ENCODE results near the gene MSANTD2.

Gene MSANTD2

GRCh38 chr11:124727474-124727873, 72.7 kb downstream of the MSANTD2 start:
- Histone ChIP-seq H3K9ac (ENCODE audit: low read length) (no peak overlapping the region), H3K36me3 (ENCODE audit: insufficient read depth, low read length) (no peaks in the 10 kb centered on the region), H3K9me2 (ENCODE audit: low read depth, low read length) (no peaks in the 10 kb centered on the region), H3K9me3 (ENCODE audit: low read length) (no peaks in the 10 kb centered on the region), H3F3A (ENCODE audit: insufficient read depth, low read length) (no peaks in the 10 kb centered on the region), H3K4me1 (ENCODE audit: insufficient read depth, low read length, severe bottlenecking) (peaks cover 7% of the 10 kb centered on the region), H3K27ac (ENCODE audit: low read depth, low read length, poor library complexity, severe bottlenecking) (no peak overlapping the region), H2AFZ (ENCODE audit: low read length) (no peak overlapping the region), H3K4me2 (ENCODE audit: low read length) (no peak overlapping the region), H3K4me3 (ENCODE audit: low read depth, low read length, poor library complexity, severe bottlenecking) (no peak overlapping the region), H3K79me2 (ENCODE audit: insufficient read depth, low read length) (no peaks in the 10 kb centered on the region), H3K27me3 (ENCODE audit: insufficient read depth, low read length) (no peaks in the 10 kb centered on the region), H4K20me1 (ENCODE audit: insufficient read depth, low read length) (no peaks in the 10 kb centered on the region)
- TF ChIP-seq CTCF (IDR thresholded peaks at IDR 0.05; ENCODE audit: low read length) (no peak), EZH2 (IDR thresholded peaks at IDR 0.05; ENCODE audit: borderline replicate concordance, low read length) (no peak)

GRCh38 chr11:124725719-124726105, 74.5 kb downstream of the MSANTD2 start:
- H3K27ac ChIP-seq (ENCODE audit: low read depth, low read length, poor library complexity, severe bottlenecking): no peak overlapping the region
- H3K9me3 ChIP-seq (ENCODE audit: low read length): no peaks in the 10 kb centered on the region
- H4K20me1 ChIP-seq (ENCODE audit: insufficient read depth, low read length): no peaks in the 10 kb centered on the region
- no peak overlapping the region for H3K4me2 ChIP-seq (ENCODE audit: low read length)
- no peak overlapping the region for H3K4me3 ChIP-seq (ENCODE audit: low read depth, low read length, poor library complexity, severe bottlenecking)
- no peaks in the 10 kb centered on the region for H3K9me2 ChIP-seq (ENCODE audit: low read depth, low read length)
- no peak overlapping the region for H3K9ac ChIP-seq (ENCODE audit: low read length)
- peaks cover 7% of the 10 kb centered on the region for H3K4me1 ChIP-seq (ENCODE audit: insufficient read depth, low read length, severe bottlenecking)
- H3K36me3 ChIP-seq (ENCODE audit: insufficient read depth, low read length): no peaks in the 10 kb centered on the region
- H2AFZ ChIP-seq (ENCODE audit: low read length): no peak overlapping the region
- no peaks in the 10 kb centered on the region for H3K79me2 ChIP-seq (ENCODE audit: insufficient read depth, low read length)
- H3K27me3 ChIP-seq (ENCODE audit: insufficient read depth, low read length): no peaks in the 10 kb centered on the region
- TF ChIP-seq CTCF (IDR thresholded peaks at IDR 0.05; ENCODE audit: low read length) (no peak), EZH2 (IDR thresholded peaks at IDR 0.05; ENCODE audit: borderline replicate concordance, low read length) (no peak)
- H3F3A ChIP-seq (ENCODE audit: insufficient read depth, low read length): no peaks in the 10 kb centered on the region

GRCh38 chr11:124724979-124725718, 75.1 kb downstream of the MSANTD2 start:
- Histone ChIP-seq H3K79me2 (ENCODE audit: insufficient read depth, low read length) (no peaks in the 10 kb centered on the region), H3K4me1 (ENCODE audit: insufficient read depth, low read length, severe bottlenecking) (peaks cover 7% of the 10 kb centered on the region), H3F3A (ENCODE audit: insufficient read depth, low read length) (no peaks in the 10 kb centered on the region), H3K36me3 (ENCODE audit: insufficient read depth, low read length) (no peaks in the 10 kb centered on the region), H4K20me1 (ENCODE audit: insufficient read depth, low read length) (no peaks in the 10 kb centered on the region), H3K9ac (ENCODE audit: low read length) (no peak overlapping the region), H2AFZ (ENCODE audit: low read length) (no peak overlapping the region), H3K9me3 (ENCODE audit: low read length) (no peaks in the 10 kb centered on the region), H3K27me3 (ENCODE audit: insufficient read depth, low read length) (no peaks in the 10 kb centered on the region), H3K27ac (ENCODE audit: low read depth, low read length, poor library complexity, severe bottlenecking) (no peak overlapping the region), H3K9me2 (ENCODE audit: low read depth, low read length) (no peaks in the 10 kb centered on the region), H3K4me3 (ENCODE audit: low read depth, low read length, poor library complexity, severe bottlenecking) (no peak overlapping the region), H3K4me2 (ENCODE audit: low read length) (0 out of 2 replicates have a peak overlapping the region, but pooled peaks have one; percentile 23)
- TF ChIP-seq EZH2 (IDR thresholded peaks at IDR 0.05; ENCODE audit: borderline replicate concordance, low read length) (no peak), CTCF (IDR thresholded peaks at IDR 0.05; ENCODE audit: low read length) (no peak)

Data from OCI-LY1 (cell line).